PFSK-1 (cell line): ENCODE data around the gene IQCE.

ENCODE experiments used
- POLR2AphosphoS5 ChIP-seq: IDR thresholded peaks from 2 replicates; pipeline ENCODE4 v1.6.1; 2012; ENCODE audit warnings: low read depth, mild to moderate bottlenecking, control low read depth, low read length, moderate library complexity
- REST ChIP-seq, 2 experiments: IDR thresholded peaks; 2 replicates each; pipeline versions ENCODE4 v1.6.1 to v1.8.0; 2011 to 2012; ENCODE audit warnings: low read depth in 2 of 2, low read length in 2 of 2, control low read depth in 1 of 2, inconsistent platforms in 1 of 2, mild to moderate bottlenecking in 1 of 2, moderate library complexity in 1 of 2; ENCODE audit not compliant: insufficient read depth in 1 of 2

GRCh38 chr7:2570021-2570420, 11.2 kb downstream of the IQCE start:
- TF ChIP-seq REST (IDR thresholded peaks at IDR 0.05; ENCODE audit: insufficient read depth in 1 of 2, low read depth in 2 of 2, low read length in 2 of 2): no peak
- no peak for TF ChIP-seq POLR2AphosphoS5
